Osteocyte (in vitro differentiated cells): ENCODE data around the gene RGS3. TPM values are rescaled to one million over a fixed set of nuclear protein-coding genes. Genes with fewer than 3 reads are reported as not detected.
"Not testable (repeated sequence)": the region's sequence is repeated elsewhere in the genome, so short reads cannot be mapped to it uniquely, and the experiment has no call there.

Experiments
- DNase-seq: peaks from one replicate; pipeline ENCODE4 v3.0.0; 2021; ENCODE audit warnings: mixed read lengths; ENCODE audit not compliant: unreplicated experiment; ENCODE audit errors: extremely low spot score
- H3K27ac Mint-ChIP-seq: one replicate; pipeline ENCODE4 v1.8.0; 2021; ENCODE audit warnings: mild to moderate bottlenecking, mixed read lengths; ENCODE audit not compliant: unreplicated experiment
- H3K27me3 Mint-ChIP-seq: one replicate; pipeline ENCODE4 v1.8.0; 2021; ENCODE audit warnings: mixed read lengths; ENCODE audit not compliant: unreplicated experiment
- H3K36me3 Mint-ChIP-seq: one replicate; pipeline ENCODE4 v1.8.0; 2021; ENCODE audit warnings: mixed read lengths; ENCODE audit not compliant: unreplicated experiment
- H3K4me1 Mint-ChIP-seq: one replicate; pipeline ENCODE4 v1.8.0; 2021; ENCODE audit warnings: mixed read lengths; ENCODE audit not compliant: unreplicated experiment
- H3K4me3 Mint-ChIP-seq: one replicate; pipeline ENCODE4 v1.8.0; 2021; ENCODE audit warnings: mild to moderate bottlenecking, moderate library complexity, mixed read lengths; ENCODE audit not compliant: unreplicated experiment
- H3K9me3 Mint-ChIP-seq: one replicate; pipeline ENCODE4 v1.8.0; 2021; ENCODE audit warnings: mixed read lengths; ENCODE audit not compliant: unreplicated experiment
- total RNA-seq: library from RNA; stranded (reverse); gene quantifications from 2 replicates; pipeline ENCODE4 v1.2.1, GENCODE V29; 2021
- TF ChIP-seq, protein P1 (sequence below): fragments of 200-600 bp; sonication (generic); IDR thresholded peaks from 2 replicates; pipeline ENCODE4 v1.5.0; 2021; ENCODE audit warnings: antibody characterized with exemption, mild to moderate bottlenecking, moderate library complexity

The RGS3 gene
- total RNA-seq, 1 donor from 2014 or later = 67.8 TPM

- Mint-ChIP-seq H3K27me3 (no peaks in the 10 kb centered on the region), H3K36me3 (no peaks in the 10 kb centered on the region), H3K4me1 (peaks cover 21% of the 10 kb centered on the region), H3K9me3 (no peaks in the 10 kb centered on the region), H3K27ac (no peak overlapping the region), H3K4me3 (no peak overlapping the region)
- TF ChIP-seq, protein P1, sequence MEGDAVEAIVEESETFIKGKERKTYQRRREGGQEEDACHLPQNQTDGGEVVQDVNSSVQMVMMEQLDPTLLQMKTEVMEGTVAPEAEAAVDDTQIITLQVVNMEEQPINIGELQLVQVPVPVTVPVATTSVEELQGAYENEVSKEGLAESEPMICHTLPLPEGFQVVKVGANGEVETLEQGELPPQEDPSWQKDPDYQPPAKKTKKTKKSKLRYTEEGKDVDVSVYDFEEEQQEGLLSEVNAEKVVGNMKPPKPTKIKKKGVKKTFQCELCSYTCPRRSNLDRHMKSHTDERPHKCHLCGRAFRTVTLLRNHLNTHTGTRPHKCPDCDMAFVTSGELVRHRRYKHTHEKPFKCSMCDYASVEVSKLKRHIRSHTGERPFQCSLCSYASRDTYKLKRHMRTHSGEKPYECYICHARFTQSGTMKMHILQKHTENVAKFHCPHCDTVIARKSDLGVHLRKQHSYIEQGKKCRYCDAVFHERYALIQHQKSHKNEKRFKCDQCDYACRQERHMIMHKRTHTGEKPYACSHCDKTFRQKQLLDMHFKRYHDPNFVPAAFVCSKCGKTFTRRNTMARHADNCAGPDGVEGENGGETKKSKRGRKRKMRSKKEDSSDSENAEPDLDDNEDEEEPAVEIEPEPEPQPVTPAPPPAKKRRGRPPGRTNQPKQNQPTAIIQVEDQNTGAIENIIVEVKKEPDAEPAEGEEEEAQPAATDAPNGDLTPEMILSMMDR = no peak
- no peak for DNase-seq
These were observed 22.8 kb downstream of the RGS3 start for GRCh38 chr9:113486327-113486726.

- Mint-ChIP-seq H3K4me1 (peaks cover 22% of the 10 kb centered on the region), H3K36me3 (no peaks in the 10 kb centered on the region), H3K4me3 (no peak overlapping the region), H3K27me3 (peaks cover under 1% of the 10 kb centered on the region), H3K27ac (no peak overlapping the region), H3K9me3 (no peaks in the 10 kb centered on the region)
- TF ChIP-seq, protein P1 = no peak
- no peak for DNase-seq
These were observed 24.5 kb downstream of the RGS3 start for GRCh38 chr9:113488071-113488470.

DNA sequence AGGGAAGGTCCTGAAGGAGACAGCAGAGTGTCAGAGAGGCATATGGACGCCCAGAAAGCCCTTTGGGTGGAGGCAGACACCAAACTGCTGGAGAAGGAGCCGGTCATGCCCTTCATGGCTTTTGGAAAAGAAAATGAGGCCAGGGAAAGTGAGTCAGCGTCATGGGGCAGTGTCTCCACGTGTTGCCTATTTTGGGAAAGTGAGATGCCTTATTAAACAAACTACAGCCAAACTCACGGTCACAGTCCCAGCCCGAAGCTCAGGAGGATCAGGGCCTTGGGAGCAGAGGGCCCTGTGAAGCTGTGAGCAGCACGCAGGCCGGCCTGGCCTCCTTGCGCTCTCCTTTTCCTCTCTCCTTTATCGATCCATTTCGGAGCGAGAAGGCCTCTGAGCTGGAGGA is 25.0 kb downstream of the RGS3 start:
- H3K27me3 Mint-ChIP-seq = peaks cover 2% of the 10 kb centered on the region
- DNase-seq = no peak
- TF ChIP-seq, protein P1 = no peak

GRCh38 chr9:113491147-113491546 is 27.6 kb downstream of the RGS3 start:
- H3K36me3 Mint-ChIP-seq, DNase-seq, H3K4me1 Mint-ChIP-seq, H3K4me3 Mint-ChIP-seq, H3K27me3 Mint-ChIP-seq, H3K9me3 Mint-ChIP-seq, H3K27ac Mint-ChIP-seq: not testable (repeated sequence)

More for the DNA sequence above, 25.0 kb downstream of the RGS3 start:
- Mint-ChIP-seq H3K36me3 (no peaks in the 10 kb centered on the region), H3K4me1 (peaks cover 23% of the 10 kb centered on the region), H3K27ac (no peak overlapping the region), H3K9me3 (no peaks in the 10 kb centered on the region), H3K4me3 (no peak overlapping the region)

GRCh38 chr9:113492343-113493202 is 29.0 kb downstream of the RGS3 start:
- Mint-ChIP-seq H3K36me3 (no peaks in the 10 kb centered on the region), H3K27me3 (peaks cover 3% of the 10 kb centered on the region), H3K4me3 (no peak overlapping the region), H3K27ac (no peak overlapping the region), H3K4me1 (peaks cover 4% of the 10 kb centered on the region), H3K9me3 (no peaks in the 10 kb centered on the region)
- TF ChIP-seq, protein P1 = no peak
- no peak for DNase-seq
